ENCODE results near the gene GZMH. TPM values are rescaled to one million over a fixed set of nuclear protein-coding genes. Genes with fewer than 3 reads are reported as not detected.
A peak's percentile ranks its signal among the peaks of the same experiment; 100 is the strongest.

The GZMH gene
- total RNA-seq, 1 experiment from 2014 or later = not detected

DNA sequence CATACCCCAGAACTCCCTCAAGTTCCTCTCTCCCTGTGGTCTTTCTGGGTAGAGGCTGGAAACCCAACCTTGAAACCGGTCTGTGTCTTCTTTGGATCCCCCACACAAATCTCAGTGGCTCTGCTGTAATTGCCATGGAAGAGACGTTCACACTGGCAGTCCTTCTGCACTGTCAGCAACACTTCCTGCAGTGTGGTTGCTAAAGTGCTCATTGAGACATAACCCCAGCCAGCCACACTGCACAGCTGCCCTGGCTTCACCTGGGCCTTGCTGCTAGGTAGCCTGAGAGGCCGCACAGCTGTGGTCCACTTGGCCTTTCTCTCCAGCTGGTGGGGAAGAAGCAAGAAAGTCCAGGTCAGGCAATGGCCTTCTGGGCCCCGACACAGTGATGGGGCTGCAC is 2.4 kb downstream of the GZMH start:
- intact Hi-C loops (cut with micrococcal nuclease; ENCODE audit: unreplicated experiment) (no loop called here), in situ Hi-C loops (cut with HindIII; ENCODE audit: low pct_unique_long_range_greater_than_20kb, low sequenced_read_pairs) (no loop called here)
- TF ChIP-seq TCF7L2 (IDR thresholded peaks at IDR 0.05; ENCODE audit: low read depth, low read length) (no peak), SIN3A (IDR thresholded peaks at IDR 0.05; ENCODE audit: borderline replicate concordance, insufficient read depth, low read depth, low read length) (no peak), POLR2AphosphoS5 (IDR thresholded peaks at IDR 0.05; ENCODE audit: low read depth, low read length) (no peak)
- TF ChIP-seq, protein P1, sequence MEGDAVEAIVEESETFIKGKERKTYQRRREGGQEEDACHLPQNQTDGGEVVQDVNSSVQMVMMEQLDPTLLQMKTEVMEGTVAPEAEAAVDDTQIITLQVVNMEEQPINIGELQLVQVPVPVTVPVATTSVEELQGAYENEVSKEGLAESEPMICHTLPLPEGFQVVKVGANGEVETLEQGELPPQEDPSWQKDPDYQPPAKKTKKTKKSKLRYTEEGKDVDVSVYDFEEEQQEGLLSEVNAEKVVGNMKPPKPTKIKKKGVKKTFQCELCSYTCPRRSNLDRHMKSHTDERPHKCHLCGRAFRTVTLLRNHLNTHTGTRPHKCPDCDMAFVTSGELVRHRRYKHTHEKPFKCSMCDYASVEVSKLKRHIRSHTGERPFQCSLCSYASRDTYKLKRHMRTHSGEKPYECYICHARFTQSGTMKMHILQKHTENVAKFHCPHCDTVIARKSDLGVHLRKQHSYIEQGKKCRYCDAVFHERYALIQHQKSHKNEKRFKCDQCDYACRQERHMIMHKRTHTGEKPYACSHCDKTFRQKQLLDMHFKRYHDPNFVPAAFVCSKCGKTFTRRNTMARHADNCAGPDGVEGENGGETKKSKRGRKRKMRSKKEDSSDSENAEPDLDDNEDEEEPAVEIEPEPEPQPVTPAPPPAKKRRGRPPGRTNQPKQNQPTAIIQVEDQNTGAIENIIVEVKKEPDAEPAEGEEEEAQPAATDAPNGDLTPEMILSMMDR (IDR thresholded peaks at IDR 0.05) = no peak
- TF ChIP-seq, protein P2, sequence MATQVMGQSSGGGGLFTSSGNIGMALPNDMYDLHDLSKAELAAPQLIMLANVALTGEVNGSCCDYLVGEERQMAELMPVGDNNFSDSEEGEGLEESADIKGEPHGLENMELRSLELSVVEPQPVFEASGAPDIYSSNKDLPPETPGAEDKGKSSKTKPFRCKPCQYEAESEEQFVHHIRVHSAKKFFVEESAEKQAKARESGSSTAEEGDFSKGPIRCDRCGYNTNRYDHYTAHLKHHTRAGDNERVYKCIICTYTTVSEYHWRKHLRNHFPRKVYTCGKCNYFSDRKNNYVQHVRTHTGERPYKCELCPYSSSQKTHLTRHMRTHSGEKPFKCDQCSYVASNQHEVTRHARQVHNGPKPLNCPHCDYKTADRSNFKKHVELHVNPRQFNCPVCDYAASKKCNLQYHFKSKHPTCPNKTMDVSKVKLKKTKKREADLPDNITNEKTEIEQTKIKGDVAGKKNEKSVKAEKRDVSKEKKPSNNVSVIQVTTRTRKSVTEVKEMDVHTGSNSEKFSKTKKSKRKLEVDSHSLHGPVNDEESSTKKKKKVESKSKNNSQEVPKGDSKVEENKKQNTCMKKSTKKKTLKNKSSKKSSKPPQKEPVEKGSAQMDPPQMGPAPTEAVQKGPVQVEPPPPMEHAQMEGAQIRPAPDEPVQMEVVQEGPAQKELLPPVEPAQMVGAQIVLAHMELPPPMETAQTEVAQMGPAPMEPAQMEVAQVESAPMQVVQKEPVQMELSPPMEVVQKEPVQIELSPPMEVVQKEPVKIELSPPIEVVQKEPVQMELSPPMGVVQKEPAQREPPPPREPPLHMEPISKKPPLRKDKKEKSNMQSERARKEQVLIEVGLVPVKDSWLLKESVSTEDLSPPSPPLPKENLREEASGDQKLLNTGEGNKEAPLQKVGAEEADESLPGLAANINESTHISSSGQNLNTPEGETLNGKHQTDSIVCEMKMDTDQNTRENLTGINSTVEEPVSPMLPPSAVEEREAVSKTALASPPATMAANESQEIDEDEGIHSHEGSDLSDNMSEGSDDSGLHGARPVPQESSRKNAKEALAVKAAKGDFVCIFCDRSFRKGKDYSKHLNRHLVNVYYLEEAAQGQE (IDR thresholded peaks at IDR 0.05; ENCODE audit: insufficient read depth in 1 of 2, low read depth in 2 of 2, low read length in 1 of 2) = no peak
- POLR2A ChIA-PET = no interaction called here
- Histone ChIP-seq H3K27me3 (ENCODE audit: control insufficient read depth, insufficient read depth, low read length) (no peaks in the 10 kb centered on the region), H3K4me3 (ENCODE audit: low read depth in 2 of 2, low read length in 2 of 2) (no peak overlapping the region), H3K4me1 (ENCODE audit: control insufficient read depth, insufficient read depth, low read length) (no peaks in the 10 kb centered on the region), H3K36me3 (ENCODE audit: control insufficient read depth, insufficient read depth, low read length) (no peaks in the 10 kb centered on the region), H3K27ac (ENCODE audit: low read length) (no peak overlapping the region), H3K9me3 (ENCODE audit: control insufficient read depth, insufficient read depth, low read depth, low read length) (no peaks in the 10 kb centered on the region)
- ATAC-seq (no peak), DNase-seq (ENCODE audit: low read depth, low spot score) (no peak)
- CTCF ChIA-PET = no interaction called here
- BruUV-seq (replicated peaks) = no TSS peak

DNA sequence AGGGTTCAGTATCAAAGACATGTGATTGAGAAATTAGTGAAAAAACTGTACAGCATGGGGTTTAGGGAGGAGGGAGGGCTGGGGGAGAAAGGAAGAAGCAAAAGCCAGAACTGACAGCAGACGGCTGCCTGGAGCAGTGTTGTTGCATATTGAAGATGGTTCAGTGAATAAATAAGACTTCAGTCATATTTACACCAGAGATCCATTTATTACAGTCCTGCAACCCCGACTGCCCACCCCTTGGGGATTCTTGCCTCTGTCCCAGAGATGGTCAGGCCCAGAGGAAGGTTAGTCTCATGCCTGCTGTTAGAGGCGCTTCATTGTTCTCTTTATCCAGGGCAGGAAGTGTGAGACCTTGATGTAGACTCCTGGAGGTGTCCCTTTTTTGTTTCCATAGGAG is 3.2 kb downstream of the GZMH start:
- TF ChIP-seq TCF7L2 (IDR thresholded peaks at IDR 0.05; ENCODE audit: low read depth, low read length) = no peak
- ATAC-seq = no peak

DNA sequence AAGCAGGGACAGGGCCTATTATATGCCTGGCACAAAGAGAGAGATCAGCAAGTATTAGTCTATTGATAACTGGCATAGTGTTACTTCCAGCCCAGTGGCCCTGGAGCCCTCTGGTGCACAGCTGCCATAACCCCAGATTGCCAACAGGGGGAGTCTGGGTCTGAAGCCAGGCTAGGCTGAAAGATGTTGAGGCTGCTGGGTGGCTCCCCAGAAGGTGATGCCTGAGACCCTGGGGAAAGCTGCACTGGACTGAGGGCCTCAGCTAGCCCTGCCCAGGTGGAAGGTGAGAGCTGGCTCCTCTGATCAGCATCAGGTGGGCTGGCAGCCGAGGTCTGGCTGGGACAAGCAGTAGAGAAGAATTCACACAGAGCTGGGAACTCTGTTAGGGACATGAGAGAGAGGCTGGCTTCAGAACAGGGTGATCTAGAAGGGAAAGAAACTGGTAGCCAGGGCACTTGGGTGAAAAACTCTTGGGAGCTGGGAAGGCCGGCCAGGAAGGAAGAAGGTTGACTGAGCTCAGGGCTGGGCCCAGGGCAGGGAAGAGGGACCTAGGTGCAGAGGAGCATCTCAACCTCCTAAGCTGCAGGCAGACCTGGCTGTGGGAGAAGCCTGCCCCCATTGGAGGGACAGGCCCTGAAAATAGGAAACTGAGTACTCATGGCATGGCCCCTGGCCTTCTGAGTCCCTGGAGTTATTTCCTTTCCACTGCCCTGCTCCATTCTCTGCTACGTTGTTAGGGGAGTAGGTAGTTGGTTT is 3.9 kb downstream of the GZMH start:
- ChIA-PET POLR2A (no interaction called here), CTCF (no interaction called here)
- H3K9me3 ChIP-seq (ENCODE audit: control insufficient read depth, insufficient read depth, low read depth, low read length) = no peaks in the 10 kb centered on the region
- intact Hi-C loops (cut with micrococcal nuclease; ENCODE audit: unreplicated experiment) (no loop called here), in situ Hi-C loops (cut with HindIII; ENCODE audit: low pct_unique_long_range_greater_than_20kb, low sequenced_read_pairs) (no loop called here)
- no TSS peak for BruUV-seq (replicated peaks)
- no peaks in the 10 kb centered on the region for H3K4me1 ChIP-seq (ENCODE audit: control insufficient read depth, insufficient read depth, low read length)
- TF ChIP-seq, protein P2 (IDR thresholded peaks at IDR 0.05; ENCODE audit: insufficient read depth in 1 of 2, low read depth in 2 of 2, low read length in 1 of 2) = no peak
- no peak for TF ChIP-seq POLR2AphosphoS5 (IDR thresholded peaks at IDR 0.05; ENCODE audit: low read depth, low read length)
- TF ChIP-seq, protein P1 (IDR thresholded peaks at IDR 0.05) = peak; percentile 76
- no peaks in the 10 kb centered on the region for H3K36me3 ChIP-seq (ENCODE audit: control insufficient read depth, insufficient read depth, low read length)
- no peak overlapping the region for H3K27ac ChIP-seq (ENCODE audit: low read length)
- H3K4me3 ChIP-seq (ENCODE audit: low read depth in 2 of 2, low read length in 2 of 2) = no peak overlapping the region
- peak; percentile 68; the same call in 1 of the 2 replicates for ATAC-seq
- H3K27me3 ChIP-seq (ENCODE audit: control insufficient read depth, insufficient read depth, low read length) = no peaks in the 10 kb centered on the region
- peak; percentile 20 for DNase-seq (ENCODE audit: low read depth, low spot score)

More for the DNA sequence above, 3.2 kb downstream of the GZMH start:
- no peak for DNase-seq (ENCODE audit: low read depth, low spot score)
- Histone ChIP-seq H3K4me1 (ENCODE audit: control insufficient read depth, insufficient read depth, low read length) (no peaks in the 10 kb centered on the region), H3K4me3 (ENCODE audit: low read depth in 2 of 2, low read length in 2 of 2) (no peak overlapping the region), H3K27me3 (ENCODE audit: control insufficient read depth, insufficient read depth, low read length) (no peaks in the 10 kb centered on the region), H3K27ac (ENCODE audit: low read length) (no peak overlapping the region), H3K9me3 (ENCODE audit: control insufficient read depth, insufficient read depth, low read depth, low read length) (no peaks in the 10 kb centered on the region), H3K36me3 (ENCODE audit: control insufficient read depth, insufficient read depth, low read length) (no peaks in the 10 kb centered on the region)
- in situ Hi-C loops (cut with HindIII; ENCODE audit: low pct_unique_long_range_greater_than_20kb, low sequenced_read_pairs) = no loop called here
- intact Hi-C loops (cut with micrococcal nuclease; ENCODE audit: unreplicated experiment) = no loop called here
- no TSS peak for BruUV-seq (replicated peaks)
- POLR2A ChIA-PET = no interaction called here
- CTCF ChIA-PET = no interaction called here

Data from Panc1 (cell line).